Peyer's patch (tissue), 4 donors: Measurements from ENCODE around the gene TIMM17A. TPM values are rescaled to one million over a fixed set of nuclear protein-coding genes. Genes with fewer than 3 reads are reported as not detected.
A peak's percentile ranks its signal among the peaks of the same experiment; 100 is the strongest.

Source experiments
- DNase-seq, 3 donors: peaks; one replicate each; pipeline ENCODE4 v3.0.0-alpha.2; 2017 to 2019
- H3K27ac ChIP-seq, 4 donors: fragments of 200-600 bp; sonication (generic); one replicate each; pipeline ENCODE4 v1.5.1; 2016 to 2019
- H3K27me3 ChIP-seq, 2 donors: fragments of 200-600 bp; sonication (generic); one replicate each; pipeline ENCODE4 v1.5.1; 2019
- H3K36me3 ChIP-seq, 3 donors: fragments of 200-600 bp; sonication (generic); one replicate each; pipeline ENCODE4 v1.5.1; 2016 to 2019
- H3K4me1 ChIP-seq, 4 donors: fragments of 200-600 bp; sonication (generic); one replicate each; pipeline ENCODE4 v1.5.1; 2016 to 2019
- H3K4me3 ChIP-seq, 4 donors: fragments of 200-600 bp; sonication (generic); 1 replicate in 3 of 4; 2 replicates in 1 of 4; pipeline ENCODE4 v1.5.1; 2016 to 2019; ENCODE audit warnings: mild to moderate bottlenecking in 1 of 4
- H3K9me3 ChIP-seq, 4 donors: fragments of 200-600 bp; sonication (generic); one replicate each; pipeline ENCODE4 v1.5.1; 2016 to 2019; ENCODE audit warnings: mild to moderate bottlenecking in 1 of 4
- CTCF ChIP-seq, 6 experiments: fragments of 450-650 bp in 4 of 6; fragments of 200-600 bp in 2 of 6; sonication (generic) in 1 of 6; IDR thresholded peaks; one replicate each; pipeline ENCODE4 v1.5.1; 2017 to 2019; ENCODE audit warnings: antibody characterized with exemption in 6 of 6, mild to moderate bottlenecking in 3 of 6, moderate library complexity in 1 of 6
- POLR2A ChIP-seq, 2 donors: fragments of 450-650 bp; IDR thresholded peaks; one replicate each; pipeline ENCODE4 v1.5.1; 2017; ENCODE audit warnings: antibody characterized with exemption in 2 of 2, mild to moderate bottlenecking in 2 of 2, moderate library complexity in 2 of 2
- total RNA-seq, 4 donors: library from RNA; depleted of rRNA; stranded (reverse); fragments of >200 nt; gene quantifications; one replicate each; pipeline ENCODE4 v1.1.0, GENCODE V29; 2016

TIMM17A gene
- total RNA-seq, 4 donors from 2014 or later = 20.6 to 31.0 (median 21.6) TPM

GRCh38 chr1:201946224-201946908 lies 8.9 kb upstream of the TIMM17A start, which contains the start of gene LMOD1:
TSS of gene LMOD1 (minus strand) at chr1:201946548. CDS start at chr1:201946340, 208 bp downstream.
- peak; percentile 49 to 84 (median 64) for DNase-seq
- Histone ChIP-seq H3K36me3 (no peaks in the 10 kb centered on the region), H3K4me1 (no peaks in the 10 kb centered on the region), H3K9me3 (no peaks in the 10 kb centered on the region), H3K4me3 (peak within 1 kb of the TSS; percentile 18 to 59 (median 42)), H3K27me3 (no peaks in the 10 kb centered on the region), H3K27ac (peak within 1 kb of the TSS; percentile 62 to 88 (median 76))
- TF ChIP-seq CTCF (IDR thresholded peaks at IDR 0.05) (no peak), POLR2A (IDR thresholded peaks at IDR 0.05) (peak; percentile 39 to 43)

GRCh38 chr1:201947697-201948008 lies 7.7 kb upstream of the TIMM17A start:
- no peaks in the 10 kb centered on the region for H3K27me3 ChIP-seq
- no peaks in the 10 kb centered on the region for H3K36me3 ChIP-seq
- no peak for DNase-seq
- H3K27ac ChIP-seq = peak overlapping the region in 3 of 4 donors; percentile 21 to 88 (median 80)
- no peak for TF ChIP-seq POLR2A (IDR thresholded peaks at IDR 0.05)
- no peak for TF ChIP-seq CTCF (IDR thresholded peaks at IDR 0.05)
- no peaks in the 10 kb centered on the region for H3K4me1 ChIP-seq
- H3K9me3 ChIP-seq = no peaks in the 10 kb centered on the region
- peak overlapping the region in 1 of 4 donors; percentile 59 for H3K4me3 ChIP-seq

GRCh38 chr1:201949491-201949890 lies 5.8 kb upstream of the TIMM17A start:
- DNase-seq = no peak
- Histone ChIP-seq H3K36me3 (no peaks in the 10 kb centered on the region), H3K4me3 (no peak overlapping the region), H3K27ac (peak overlapping the region in 1 of 4 donors; percentile 17), H3K27me3 (no peaks in the 10 kb centered on the region), H3K9me3 (no peaks in the 10 kb centered on the region), H3K4me1 (no peaks in the 10 kb centered on the region)
- no peak for TF ChIP-seq CTCF (IDR thresholded peaks at IDR 0.05)
- no peak for TF ChIP-seq POLR2A (IDR thresholded peaks at IDR 0.05)

- no peak for TF ChIP-seq CTCF (IDR thresholded peaks at IDR 0.05)
- TF ChIP-seq POLR2A (IDR thresholded peaks at IDR 0.05) = no peak
- H3K9me3 ChIP-seq = no peaks in the 10 kb centered on the region
- peak overlapping the region; percentile 78 to 81 (median 80) for H3K27ac ChIP-seq
- no peaks in the 10 kb centered on the region for H3K27me3 ChIP-seq
- peak overlapping the region; percentile 46 to 97 (median 70) for H3K4me3 ChIP-seq
- peaks cover 0 to 22% (median 0%) of the 10 kb centered on the region in 3 donors for H3K36me3 ChIP-seq
- no peak for DNase-seq
- H3K4me1 ChIP-seq = peaks cover 0 to 13% (median 0%) of the 10 kb centered on the region in 4 donors
Measured at GRCh38 chr1:201954263-201955008, 867 bp upstream of the TIMM17A start.

GRCh38 chr1:201955729-201956143 lies 433 bp downstream of the TIMM17A start:
- Histone ChIP-seq H3K4me1 (peaks cover 0 to 13% (median 0%) of the 10 kb centered on the region in 4 donors), H3K4me3 (peak overlapping the region; percentile 46 to 97 (median 70)), H3K27me3 (no peaks in the 10 kb centered on the region), H3K36me3 (peaks cover 0 to 35% (median 0%) of the 10 kb centered on the region in 3 donors), H3K27ac (peak overlapping the region; percentile 78 to 81 (median 80)), H3K9me3 (no peaks in the 10 kb centered on the region)
- TF ChIP-seq POLR2A (IDR thresholded peaks at IDR 0.05) (no peak), CTCF (IDR thresholded peaks at IDR 0.05) (no peak)
- DNase-seq = no peak
